GM18867 (cell line): ENCODE results near the gene DRG1.
"Not testable (repeated sequence)": the region's sequence is repeated elsewhere in the genome, so short reads cannot be mapped to it uniquely, and the experiment has no call there.

ENCODE experiments used
- ATAC-seq: cut with Tn5 transposase; IDR thresholded peaks from one replicate; pipeline ENCODE4 v1.9.1; 2021; ENCODE audit warnings: mild to moderate bottlenecking, moderate library complexity; ENCODE audit not compliant: unreplicated experiment

Gene DRG1

GRCh38 chr22:31441652-31442051 lies 42.2 kb downstream of the DRG1 start:
- ATAC-seq, result no peak

- no peak for ATAC-seq
Observed at GRCh38 chr22:31442768-31443489, 43.5 kb downstream of the DRG1 start.

GRCh38 chr22:31443516-31443915 lies 44.1 kb downstream of the DRG1 start:
- no peak for ATAC-seq

GRCh38 chr22:31445642-31446041 lies 46.2 kb downstream of the DRG1 start:
- ATAC-seq, result no peak

GRCh38 chr22:31446208-31446607 lies 46.8 kb downstream of the DRG1 start:
- no peak for ATAC-seq

- no peak for ATAC-seq
Observed at GRCh38 chr22:31446767-31447166, 47.4 kb downstream of the DRG1 start.

GRCh38 chr22:31447337-31447736 lies 47.9 kb downstream of the DRG1 start:
- ATAC-seq, result no peak

GRCh38 chr22:31448382-31448781 lies 49.0 kb downstream of the DRG1 start:
- ATAC-seq, result no peak

GRCh38 chr22:31449506-31449905 lies 50.1 kb downstream of the DRG1 start:
- no peak for ATAC-seq

- no peak for ATAC-seq
Observed at GRCh38 chr22:31451709-31452571, 52.5 kb downstream of the DRG1 start.

- no peak for ATAC-seq
Observed at GRCh38 chr22:31461699-31462098, 62.3 kb downstream of the DRG1 start.

GRCh38 chr22:31465307-31465706 lies 65.9 kb downstream of the DRG1 start:
- no peak for ATAC-seq

- no peak for ATAC-seq
Observed at GRCh38 chr22:31474743-31475142, 75.3 kb downstream of the DRG1 start.

GRCh38 chr22:31475800-31476199 lies 76.4 kb downstream of the DRG1 start:
- ATAC-seq, result no peak

GRCh38 chr22:31477329-31477728 lies 77.9 kb downstream of the DRG1 start:
- peak; percentile 53 for ATAC-seq

- ATAC-seq, result no peak
Observed at GRCh38 chr22:31481129-31481528, 81.7 kb downstream of the DRG1 start.

GRCh38 chr22:31482470-31482869 lies 83.1 kb downstream of the DRG1 start:
- not testable (repeated sequence) for ATAC-seq
